ENCODE results near the gene PKP4.

- TF ChIP-seq CTCF (IDR thresholded peaks at IDR 0.05; ENCODE audit: low read depth, low read length), result no peak
- no peak for TF ChIP-seq POLR2A (IDR thresholded peaks at IDR 0.05; ENCODE audit: extremely low read depth, insufficient read length)
Measured at GRCh38 chr2:158619496-158619895, 162.7 kb downstream of the PKP4 start.
